K562 (cell line): ENCODE results near the gene PRM3. TPM values are rescaled to one million over a fixed set of nuclear protein-coding genes. Genes with fewer than 3 reads are reported as not detected.

Source experiments
- ARHGAP35 ChIP-seq: fragments of 450-650 bp; IDR thresholded peaks from 2 replicates; pipeline ENCODE4 v1.6.1; 2018; ENCODE audit not compliant: partially characterized antibody
- CC2D1A ChIP-seq: fragments of 450-650 bp; IDR thresholded peaks from 2 replicates; pipeline ENCODE4 v1.6.1; 2017; ENCODE audit warnings: mild to moderate bottlenecking
- CCNT2 ChIP-seq: IDR thresholded peaks from 2 replicates; pipeline ENCODE4 v1.6.1; 2011; ENCODE audit warnings: borderline replicate concordance, low read depth, mild to moderate bottlenecking, moderate library complexity, mixed read lengths, low read length; ENCODE audit not compliant: insufficient read length; ENCODE audit errors: extremely low read depth
- CHD2 ChIP-seq: IDR thresholded peaks from 2 replicates; pipeline ENCODE4 v1.6.1; 2011; ENCODE audit warnings: low read depth, low read length
- EP300 ChIP-seq: IDR thresholded peaks from 2 replicates; pipeline ENCODE4 v1.6.1; 2012; ENCODE audit warnings: low read length, improper control_type of control experiment
- ETV5 ChIP-seq: sonication (generic); formaldehyde crosslinking; IDR thresholded peaks from 2 replicates; pipeline ENCODE4 v1.4.0; 2020; ENCODE audit warnings: low read depth, mild to moderate bottlenecking, missing genetic modification reagents
- GTF3C2 ChIP-seq: IDR thresholded peaks from 3 replicates; pipeline ENCODE4 v1.6.1; 2011; ENCODE audit warnings: borderline replicate concordance, mild to moderate bottlenecking, moderate library complexity; ENCODE audit not compliant: insufficient read length; ENCODE audit errors: extremely low read depth
- MTA1 ChIP-seq: fragments of 450-650 bp; IDR thresholded peaks from 2 replicates; pipeline ENCODE4 v1.6.1; 2017; ENCODE audit warnings: borderline replicate concordance
- MYBL2 ChIP-seq, 2 experiments: fragments of 450-650 bp in 1 of 2; sonication (generic) in 1 of 2; formaldehyde crosslinking in 1 of 2; IDR thresholded peaks; 2 replicates each; pipeline versions ENCODE4 v1.6.1 to v1.8.1; 2017 to 2022; ENCODE audit warnings: borderline replicate concordance in 1 of 2, inconsistent platforms in 1 of 2, low read depth in 1 of 2, mild to moderate bottlenecking in 1 of 2, missing genetic modification reagents in 1 of 2, moderate library complexity in 1 of 2
- POLR2G ChIP-seq: fragments of 200-400 bp; formaldehyde crosslinking; IDR thresholded peaks from 2 replicates; pipeline ENCODE4 v1.6.1; 2017; ENCODE audit warnings: low read depth, mild to moderate bottlenecking, antibody characterized with exemption, low read length, moderate library complexity
- RFX1 ChIP-seq: fragments of 450-650 bp; IDR thresholded peaks from 2 replicates; pipeline ENCODE4 v1.6.1; 2016; ENCODE audit warnings: mild to moderate bottlenecking, moderate library complexity
- SMAD2 ChIP-seq: fragments of 150-350 bp; IDR thresholded peaks from 2 replicates; pipeline ENCODE4 v1.6.1; 2014; ENCODE audit warnings: low read depth, mild to moderate bottlenecking, low read length
- SREBF2 ChIP-seq: sonication (generic); formaldehyde crosslinking; IDR thresholded peaks from 2 replicates; pipeline ENCODE4 v1.4.0; 2020; ENCODE audit warnings: mild to moderate bottlenecking, missing genetic modification reagents
- TCF3 ChIP-seq: sonication (generic); formaldehyde crosslinking; IDR thresholded peaks from 2 replicates; pipeline ENCODE4 v1.4.0; 2020; ENCODE audit warnings: mild to moderate bottlenecking, missing genetic modification reagents
- TGIF2 ChIP-seq: sonication (generic); formaldehyde crosslinking; IDR thresholded peaks from 2 replicates; pipeline ENCODE4 v1.8.1; 2022; ENCODE audit warnings: mild to moderate bottlenecking, missing genetic modification reagents, moderate library complexity
- U2AF2 ChIP-seq: fragments of 200-400 bp; formaldehyde crosslinking; optimal IDR thresholded peaks from 2 replicates; pipeline ENCODE3; 2017; ENCODE audit warnings: low read depth, mild to moderate bottlenecking, low read length
- XRCC4 ChIP-seq: IDR thresholded peaks from one replicate; pipeline ENCODE4 v1.6.1; 2011; ENCODE audit not compliant: insufficient read depth, insufficient read length; ENCODE audit errors: extremely low read depth
- ZFX ChIP-seq: sonication (generic); formaldehyde crosslinking; IDR thresholded peaks from 2 replicates; pipeline ENCODE4 v1.8.0; 2022; ENCODE audit warnings: mild to moderate bottlenecking, missing genetic modification reagents, moderate library complexity
- ZNF584 ChIP-seq: fragments of 200-800 bp; sonication (Bioruptor generic); IDR thresholded peaks from 2 replicates; pipeline ENCODE4 v1.6.1; 2016; ENCODE audit warnings: low read depth, mild to moderate bottlenecking, missing genetic modification characterization, missing compliant biosample characterization
- ZNF589 ChIP-seq: fragments of 200-800 bp; sonication (Bioruptor generic); IDR thresholded peaks from 2 replicates; pipeline ENCODE4 v1.6.1; 2016; ENCODE audit warnings: low read depth, missing genetic modification characterization, missing compliant biosample characterization
- polyA plus RNA-seq, 8 experiments: library from polyadenylated mRNA; depleted of rRNA in 4 of 8; stranded (reverse) in 5 of 8; unstranded in 3 of 8; fragments of >200 nt; fragmentation: Nextera tagmentation in 2 of 8; fragmentation: Illumina TruSeq in 1 of 8; extraction: Ambion mirVana in 2 of 8; extraction: Trizol in 1 of 8; gene quantifications; 2 replicates each; pipeline versions ENCODE4 v1.2.1 to v1.2.3, GENCODE V29; 2011 to 2014; ENCODE audit warnings: inconsistent platforms in 1 of 8, missing spikeins in 1 of 8
- total RNA-seq, 7 experiments: library from RNA; depleted of rRNA in 6 of 7; stranded (reverse); fragments of >200 nt in 6 of 7; fragmentation: Illumina TruSeq in 2 of 7; extraction: Trizol in 2 of 7; gene quantifications; 2 replicates each; pipeline versions ENCODE4 v1.2.1 to v1.2.3, GENCODE V29; 2011 to 2021; ENCODE audit warnings: low replicate concordance in 1 of 7
- TF ChIP-seq, protein P1 (sequence below): fragments of 200-400 bp; formaldehyde crosslinking; IDR thresholded peaks from 2 replicates; pipeline ENCODE4 v1.6.1; 2017; ENCODE audit warnings: mild to moderate bottlenecking, low read depth, low read length, moderate library complexity
- TF ChIP-seq, protein P2 (sequence below): sonication (generic); formaldehyde crosslinking; IDR thresholded peaks from 2 replicates; pipeline ENCODE4 v1.8.0; 2022; ENCODE audit warnings: missing genetic modification reagents, mild to moderate bottlenecking, moderate library complexity, borderline replicate concordance

The PRM3 gene
- total and polyA plus RNA-seq, 9 of the 15 experiments (the other 6 are each of a cell fraction or from before 2014, with no cell fraction given): not detected

DNA sequence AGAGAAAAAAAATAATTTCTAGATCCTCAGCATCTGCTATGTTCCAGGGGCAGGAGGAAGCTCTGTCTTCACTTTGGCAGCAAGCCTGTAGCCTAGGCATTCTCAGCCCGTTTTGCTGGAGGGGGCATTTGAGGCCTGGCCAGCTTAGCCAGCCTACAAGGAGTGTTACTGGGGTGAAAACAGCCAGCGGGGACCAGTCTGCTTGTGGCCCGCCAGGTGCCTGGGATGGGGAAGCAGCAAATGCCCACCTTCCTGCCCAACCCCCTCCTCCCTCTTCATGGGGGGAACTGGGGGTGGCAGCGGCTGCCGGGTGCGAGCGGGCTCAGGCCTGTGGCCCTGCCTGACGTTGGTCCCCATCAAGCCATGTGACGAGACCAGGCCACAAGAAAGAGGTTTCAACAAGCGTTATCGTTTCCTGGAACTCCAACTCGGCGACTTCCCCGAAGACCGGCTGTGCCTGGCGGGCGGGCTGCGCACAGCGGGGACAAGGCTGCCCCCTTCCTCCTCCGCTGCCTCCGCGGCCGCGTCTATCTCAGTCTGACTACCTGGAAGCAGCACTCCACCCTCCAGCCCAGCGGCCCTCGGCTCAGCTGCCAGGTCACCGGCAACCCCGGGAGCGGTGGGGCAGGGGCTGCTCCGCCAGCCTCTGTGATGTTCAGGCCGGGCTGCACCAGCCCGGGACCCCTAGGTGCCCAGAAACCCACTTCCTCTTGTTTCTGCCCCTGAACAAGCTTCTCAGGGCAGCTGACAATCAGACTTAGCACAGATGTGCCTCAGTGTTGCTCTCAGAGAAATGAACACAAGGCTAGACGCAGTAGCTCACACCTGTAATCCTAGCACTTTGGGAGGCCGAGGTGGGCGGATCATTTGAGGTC is 40.3 kb downstream of the PRM3 start (continued):
- TF ChIP-seq POLR2G (peak; percentile 82), ZNF589 (CRISPR knock-in tag) (peak; percentile 98; the same call in 1 of the 2 replicates), GTF3C2 (no peak), EP300 (peak; percentile 90), SMAD2 (no peak), CCNT2 (peak; percentile 91), CHD2 (no peak), ETV5 (CRISPR knock-in tag) (peak; percentile 67), U2AF2 (no peak), TCF3 (peak; percentile 78), ZNF584 (peak; percentile 84), ARHGAP35 (no peak), MTA1 (no peak; the same call in 1 of the 2 replicates), TGIF2 (CRISPR knock-in tag) (no peak), RFX1 (no peak), MYBL2 (IDR thresholded peaks at IDR 0.05; ENCODE audit: low read depth) (no peak), MYBL2 (CRISPR knock-in tag; IDR thresholded peaks at IDR 0.05; ENCODE audit: borderline replicate concordance) (no peak), CC2D1A (no peak; the same call in 1 of the 2 replicates), SREBF2 (CRISPR knock-in tag) (no peak), ZFX (CRISPR knock-in tag) (peak; percentile 88), XRCC4 (no peak)
- TF ChIP-seq, protein P1, sequence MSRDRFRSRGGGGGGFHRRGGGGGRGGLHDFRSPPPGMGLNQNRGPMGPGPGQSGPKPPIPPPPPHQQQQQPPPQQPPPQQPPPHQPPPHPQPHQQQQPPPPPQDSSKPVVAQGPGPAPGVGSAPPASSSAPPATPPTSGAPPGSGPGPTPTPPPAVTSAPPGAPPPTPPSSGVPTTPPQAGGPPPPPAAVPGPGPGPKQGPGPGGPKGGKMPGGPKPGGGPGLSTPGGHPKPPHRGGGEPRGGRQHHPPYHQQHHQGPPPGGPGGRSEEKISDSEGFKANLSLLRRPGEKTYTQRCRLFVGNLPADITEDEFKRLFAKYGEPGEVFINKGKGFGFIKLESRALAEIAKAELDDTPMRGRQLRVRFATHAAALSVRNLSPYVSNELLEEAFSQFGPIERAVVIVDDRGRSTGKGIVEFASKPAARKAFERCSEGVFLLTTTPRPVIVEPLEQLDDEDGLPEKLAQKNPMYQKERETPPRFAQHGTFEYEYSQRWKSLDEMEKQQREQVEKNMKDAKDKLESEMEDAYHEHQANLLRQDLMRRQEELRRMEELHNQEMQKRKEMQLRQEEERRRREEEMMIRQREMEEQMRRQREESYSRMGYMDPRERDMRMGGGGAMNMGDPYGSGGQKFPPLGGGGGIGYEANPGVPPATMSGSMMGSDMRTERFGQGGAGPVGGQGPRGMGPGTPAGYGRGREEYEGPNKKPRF: no peak
- TF ChIP-seq, protein P2, sequence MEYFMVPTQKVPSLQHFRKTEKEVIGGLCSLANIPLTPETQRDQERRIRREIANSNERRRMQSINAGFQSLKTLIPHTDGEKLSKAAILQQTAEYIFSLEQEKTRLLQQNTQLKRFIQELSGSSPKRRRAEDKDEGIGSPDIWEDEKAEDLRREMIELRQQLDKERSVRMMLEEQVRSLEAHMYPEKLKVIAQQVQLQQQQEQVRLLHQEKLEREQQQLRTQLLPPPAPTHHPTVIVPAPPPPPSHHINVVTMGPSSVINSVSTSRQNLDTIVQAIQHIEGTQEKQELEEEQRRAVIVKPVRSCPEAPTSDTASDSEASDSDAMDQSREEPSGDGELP (CRISPR knock-in tag): peak; percentile 97
